ENCODE data around the gene ENTPD1.

Gene ENTPD1

GRCh38 chr10:95742962-95743535, 12.9 kb upstream of the ENTPD1 start:
- no peak for DNase-seq (ENCODE audit: low read depth)
- TF ChIP-seq CTCF (IDR thresholded peaks at IDR 0.05; ENCODE audit: control insufficient read depth, extremely low read depth, insufficient read depth) = no peak
- H3K4me3 ChIP-seq (ENCODE audit: low read depth, low read length) = no peak overlapping the region

DNA sequence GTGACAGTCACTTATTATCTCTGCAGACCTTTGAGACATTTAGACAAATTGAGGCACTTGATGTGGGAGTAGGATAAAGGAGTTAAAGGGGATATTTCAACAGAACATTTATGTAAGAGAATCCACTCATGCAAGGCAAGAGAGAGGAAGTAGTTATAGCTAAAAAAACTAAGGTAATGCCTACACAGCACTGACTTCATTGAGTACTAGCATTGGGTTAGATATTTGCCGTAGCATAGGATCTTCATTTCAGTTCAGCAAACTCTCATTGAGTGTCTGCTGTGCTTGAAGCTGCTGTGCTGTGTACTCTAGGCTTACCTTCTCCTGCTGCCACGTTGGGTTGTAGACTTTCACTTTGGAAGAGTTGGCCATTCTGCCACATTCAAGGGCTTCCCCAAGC, 10.5 kb upstream of the ENTPD1 start:
- no peak for TF ChIP-seq CTCF (IDR thresholded peaks at IDR 0.05; ENCODE audit: control insufficient read depth, extremely low read depth, insufficient read depth)
- H3K4me3 ChIP-seq (ENCODE audit: low read depth, low read length) = no peak overlapping the region
- DNase-seq (ENCODE audit: low read depth) = no peak

- no peak for TF ChIP-seq CTCF (IDR thresholded peaks at IDR 0.05; ENCODE audit: control insufficient read depth, extremely low read depth, insufficient read depth)
- no peak overlapping the region for H3K4me3 ChIP-seq (ENCODE audit: low read depth, low read length)
- no peak for DNase-seq (ENCODE audit: low read depth)
These were observed 7.6 kb upstream of the ENTPD1 start for GRCh38 chr10:95748349-95748748.

- peak; percentile 3 for DNase-seq (ENCODE audit: low read depth)
- TF ChIP-seq CTCF (IDR thresholded peaks at IDR 0.05; ENCODE audit: control insufficient read depth, extremely low read depth, insufficient read depth) = no peak
- 0 out of 2 replicates have a peak overlapping the region, but pooled peaks have one; percentile 16 for H3K4me3 ChIP-seq (ENCODE audit: low read depth, low read length)
These were observed 405 bp upstream of the ENTPD1 start for GRCh38 chr10:95755511-95756004.

DNA sequence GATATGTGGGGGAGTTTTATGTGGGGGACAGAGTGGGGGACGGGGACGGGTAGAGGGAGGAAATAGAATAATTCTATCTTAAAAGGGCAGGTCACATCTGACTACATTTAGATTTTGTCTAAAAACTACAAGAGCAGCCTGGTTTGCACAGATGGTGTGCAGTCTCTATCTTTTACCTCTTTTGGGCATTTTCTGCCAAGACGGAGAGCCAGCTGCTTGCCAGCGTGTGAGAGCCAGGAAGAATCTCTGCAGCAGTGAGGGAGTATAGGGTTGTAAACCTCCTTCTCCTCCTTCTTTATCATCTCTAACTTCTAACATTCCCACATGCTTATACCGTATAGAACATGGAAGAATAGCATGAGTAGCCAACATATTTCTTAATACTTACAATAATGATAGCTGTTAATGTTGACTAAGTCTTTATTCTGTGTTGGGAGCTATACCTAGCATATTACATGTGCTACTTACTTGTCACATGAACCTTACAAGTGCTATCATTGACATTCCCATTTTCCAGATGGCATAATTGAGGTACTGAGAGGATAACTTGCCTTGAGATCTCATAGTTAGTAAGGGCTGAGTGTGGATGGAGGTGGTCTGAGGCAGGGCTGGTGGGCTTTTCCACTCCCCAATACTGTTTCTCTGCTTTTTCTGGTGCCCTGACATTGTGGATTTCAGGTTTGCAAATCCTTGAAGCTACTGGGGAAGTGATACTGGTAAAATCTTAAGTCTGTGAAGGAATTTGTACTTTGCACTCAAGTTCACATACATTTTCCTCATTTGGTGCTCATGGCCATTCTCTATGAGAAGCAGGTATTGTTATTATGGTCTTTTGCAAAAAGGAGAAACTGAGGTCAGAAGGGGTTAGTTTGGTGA, 1.1 kb downstream of the ENTPD1 start:
- DNase-seq (ENCODE audit: low read depth) = no peak
- no peak overlapping the region for H3K4me3 ChIP-seq (ENCODE audit: low read depth, low read length)
- no peak for TF ChIP-seq CTCF (IDR thresholded peaks at IDR 0.05; ENCODE audit: control insufficient read depth, extremely low read depth, insufficient read depth)

DNA sequence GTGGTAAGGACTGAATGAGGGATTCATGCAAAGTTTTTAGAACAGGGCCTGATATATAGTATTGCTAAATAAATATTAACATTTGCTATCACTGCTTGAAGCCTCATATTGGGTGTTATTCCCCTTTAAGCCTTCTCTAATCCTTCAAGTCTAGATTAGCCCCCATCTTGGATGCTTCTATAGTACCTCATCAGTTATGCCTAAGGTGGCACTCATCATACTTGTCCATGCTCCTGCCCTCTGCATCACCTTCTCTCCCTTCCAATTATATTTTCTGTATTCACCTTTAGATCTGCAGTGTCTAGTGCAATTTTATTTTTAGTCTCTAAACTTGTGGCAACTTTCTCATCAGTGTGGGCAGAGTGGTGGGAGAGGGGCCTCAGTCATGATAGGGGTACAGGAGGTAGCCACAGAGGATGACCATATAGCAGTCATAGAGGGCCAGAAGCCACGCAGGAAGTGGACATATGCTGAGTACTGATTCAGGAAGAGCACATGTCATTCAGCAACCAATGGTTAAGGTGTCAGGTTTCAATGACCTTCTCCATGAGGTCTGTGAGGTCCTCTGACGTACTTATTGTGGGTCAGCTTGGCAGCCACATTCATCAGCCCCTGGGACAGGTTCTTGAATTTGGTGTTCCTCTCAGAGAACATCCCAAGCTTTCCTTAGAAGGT, 2.5 kb downstream of the ENTPD1 start:
- no peak for DNase-seq (ENCODE audit: low read depth)
- no peak for TF ChIP-seq CTCF (IDR thresholded peaks at IDR 0.05; ENCODE audit: control insufficient read depth, extremely low read depth, insufficient read depth)

More for the DNA sequence above, 2.5 kb downstream of the ENTPD1 start:
- H3K4me3 ChIP-seq (ENCODE audit: low read depth, low read length) = no peak overlapping the region

All from LNCaP clone FGC (cell line).